SK-N-SH treated with all-trans-retinoic acid at 6 μM for 48 hours (cell line): ENCODE measurements around the gene ARID1B.

ENCODE experiments used
- ATAC-seq: fragments of 200-7000 bp; cut with Tn5 transposase; 3 replicates; pipeline ENCODE4 v1.9.1; 2020; ENCODE audit warnings: mild to moderate bottlenecking, moderate library complexity
- CSDC2 ChIP-seq: fragments of 250-450 bp; sonication (Bioruptor Pico); IDR thresholded peaks from 2 replicates; pipeline ENCODE4 v1.5.0; 2020; ENCODE audit warnings: mild to moderate bottlenecking, moderate library complexity
- GLIS3 ChIP-seq: fragments of 250-450 bp; sonication (Bioruptor Pico); IDR thresholded peaks from 2 replicates; pipeline ENCODE4 v1.5.0; 2020; ENCODE audit warnings: mild to moderate bottlenecking, moderate library complexity
- ISL1 ChIP-seq: fragments of 250-450 bp; sonication (Bioruptor Pico); IDR thresholded peaks from 2 replicates; pipeline ENCODE4 v2.1.2; 2022; ENCODE audit warnings: mild to moderate bottlenecking, moderate library complexity
- OSR1 ChIP-seq: fragments of 250-450 bp; sonication (Bioruptor Pico); IDR thresholded peaks from 2 replicates; pipeline ENCODE4 v1.8.0; 2022; ENCODE audit warnings: moderate library complexity, mild to moderate bottlenecking, inconsistent platforms
- SNAI2 ChIP-seq: fragments of 250-450 bp; sonication (Bioruptor Pico); IDR thresholded peaks from 2 replicates; pipeline ENCODE4 v1.5.0; 2020; ENCODE audit warnings: mild to moderate bottlenecking, moderate library complexity
- TCF4 ChIP-seq: fragments of 250-450 bp; sonication (Bioruptor Pico); IDR thresholded peaks from 2 replicates; pipeline ENCODE4 v1.8.0; 2021; ENCODE audit warnings: mild to moderate bottlenecking, moderate library complexity, borderline replicate concordance
- ZC3H10 ChIP-seq: fragments of 250-450 bp; sonication (Bioruptor Pico); IDR thresholded peaks from 2 replicates; pipeline ENCODE4 v1.5.1; 2021; ENCODE audit warnings: mild to moderate bottlenecking, moderate library complexity
- ZFP3 ChIP-seq: fragments of 250-450 bp; sonication (Bioruptor Pico); IDR thresholded peaks from 2 replicates; pipeline ENCODE4 v1.5.0; 2020; ENCODE audit warnings: mild to moderate bottlenecking, moderate library complexity
- TF ChIP-seq, protein P1 (sequence below): fragments of 250-450 bp; sonication (Bioruptor Pico); IDR thresholded peaks from 2 replicates; pipeline ENCODE4 v1.8.0; 2021; ENCODE audit warnings: low read depth, mild to moderate bottlenecking, moderate library complexity, borderline replicate concordance
- TF ChIP-seq, protein P2 (sequence below): fragments of 250-450 bp; sonication (Bioruptor Pico); IDR thresholded peaks from 2 replicates; pipeline ENCODE4 v1.5.1; 2021; ENCODE audit warnings: mild to moderate bottlenecking, moderate library complexity
- TF ChIP-seq, protein P3 (sequence below): fragments of 250-450 bp; sonication (Bioruptor Pico); IDR thresholded peaks from 2 replicates; pipeline ENCODE4 v1.8.0; 2020; ENCODE audit warnings: mild to moderate bottlenecking, moderate library complexity, borderline replicate concordance
- TF ChIP-seq, protein P4 (sequence below): fragments of 250-450 bp; sonication (Bioruptor Pico); IDR thresholded peaks from 2 replicates; pipeline ENCODE4 v1.5.0; 2020; ENCODE audit warnings: mild to moderate bottlenecking, moderate library complexity

Gene ARID1B

DNA sequence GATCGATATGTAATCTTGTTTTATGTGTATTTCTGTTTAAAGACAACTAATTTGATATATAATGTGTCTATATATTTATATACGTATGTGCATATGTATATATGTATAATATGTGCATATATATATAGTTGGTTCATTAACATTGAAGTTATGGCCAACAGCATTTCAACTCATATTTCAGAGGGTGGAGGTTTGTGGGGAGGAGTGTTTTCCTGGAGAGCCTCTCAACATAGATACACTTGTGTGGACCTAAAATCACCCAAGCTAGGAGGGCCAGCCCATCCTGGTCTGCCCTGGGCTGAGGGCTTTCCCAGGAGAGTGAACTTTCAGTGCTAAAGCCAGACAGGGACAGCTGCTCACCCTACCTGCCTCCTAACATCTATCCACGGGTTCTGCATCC, 477.4 kb downstream of the ARID1B start (continued):
- TF ChIP-seq, protein P1, sequence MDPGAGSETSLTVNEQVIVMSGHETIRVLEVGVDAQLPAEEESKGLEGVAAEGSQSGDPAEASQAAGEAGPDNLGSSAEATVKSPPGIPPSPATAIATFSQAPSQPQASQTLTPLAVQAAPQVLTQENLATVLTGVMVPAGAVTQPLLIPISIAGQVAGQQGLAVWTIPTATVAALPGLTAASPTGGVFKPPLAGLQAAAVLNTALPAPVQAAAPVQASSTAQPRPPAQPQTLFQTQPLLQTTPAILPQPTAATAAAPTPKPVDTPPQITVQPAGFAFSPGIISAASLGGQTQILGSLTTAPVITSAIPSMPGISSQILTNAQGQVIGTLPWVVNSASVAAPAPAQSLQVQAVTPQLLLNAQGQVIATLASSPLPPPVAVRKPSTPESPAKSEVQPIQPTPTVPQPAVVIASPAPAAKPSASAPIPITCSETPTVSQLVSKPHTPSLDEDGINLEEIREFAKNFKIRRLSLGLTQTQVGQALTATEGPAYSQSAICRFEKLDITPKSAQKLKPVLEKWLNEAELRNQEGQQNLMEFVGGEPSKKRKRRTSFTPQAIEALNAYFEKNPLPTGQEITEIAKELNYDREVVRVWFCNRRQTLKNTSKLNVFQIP (CRISPR knock-in tag): no peak
- TF ChIP-seq ZC3H10 (CRISPR knock-in tag) (no peak), ISL1 (no peak), TCF4 (no peak)

DNA sequence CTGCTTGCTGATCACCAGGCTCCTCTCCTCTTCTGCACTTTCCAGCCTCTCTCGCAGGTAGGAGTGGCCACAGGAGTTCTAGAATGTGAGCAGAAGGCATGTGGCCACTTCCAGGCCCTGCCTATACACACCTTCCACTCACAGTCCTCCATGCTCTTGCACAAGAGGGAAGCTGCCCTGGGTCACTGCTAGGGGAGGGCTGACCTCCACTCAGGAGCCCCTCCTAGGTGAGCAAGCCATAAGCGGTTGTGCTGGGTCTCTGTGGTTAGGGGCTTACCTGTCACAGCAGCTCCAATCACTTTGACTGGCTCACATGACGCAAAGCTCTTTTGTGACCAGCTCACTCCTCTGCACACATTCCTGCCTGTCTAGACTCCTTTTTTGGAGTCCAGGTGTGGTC, 477.9 kb downstream of the ARID1B start:
- no peak for TF ChIP-seq OSR1 (CRISPR knock-in tag)
- TF ChIP-seq CSDC2 (CRISPR knock-in tag): no peak
- TF ChIP-seq, all 23 proteins: peak for 0
- no peak for ATAC-seq

DNA sequence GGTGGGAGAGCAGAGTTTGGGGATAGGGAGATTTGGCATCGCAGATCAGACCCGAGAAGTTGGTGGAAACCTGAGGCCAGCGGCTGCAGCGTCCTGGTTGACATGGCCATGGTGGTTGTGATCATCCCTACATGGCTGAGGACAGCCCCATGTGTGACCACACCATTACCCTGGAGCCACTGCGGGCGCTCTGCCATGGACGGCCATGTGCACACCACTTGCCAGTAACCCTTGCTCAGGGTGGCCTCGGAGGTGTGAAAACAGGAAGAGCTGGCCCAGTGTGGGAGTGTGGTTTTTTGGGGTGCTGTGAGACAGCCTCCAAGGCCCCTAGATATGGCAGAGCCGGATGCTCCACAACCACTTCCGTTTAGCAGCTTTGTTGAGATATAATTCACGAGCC, 481.7 kb downstream of the ARID1B start:
- no peak for ATAC-seq
- TF ChIP-seq ZFP3 (CRISPR knock-in tag) (no peak), SNAI2 (CRISPR knock-in tag) (no peak)
- TF ChIP-seq, protein P2, sequence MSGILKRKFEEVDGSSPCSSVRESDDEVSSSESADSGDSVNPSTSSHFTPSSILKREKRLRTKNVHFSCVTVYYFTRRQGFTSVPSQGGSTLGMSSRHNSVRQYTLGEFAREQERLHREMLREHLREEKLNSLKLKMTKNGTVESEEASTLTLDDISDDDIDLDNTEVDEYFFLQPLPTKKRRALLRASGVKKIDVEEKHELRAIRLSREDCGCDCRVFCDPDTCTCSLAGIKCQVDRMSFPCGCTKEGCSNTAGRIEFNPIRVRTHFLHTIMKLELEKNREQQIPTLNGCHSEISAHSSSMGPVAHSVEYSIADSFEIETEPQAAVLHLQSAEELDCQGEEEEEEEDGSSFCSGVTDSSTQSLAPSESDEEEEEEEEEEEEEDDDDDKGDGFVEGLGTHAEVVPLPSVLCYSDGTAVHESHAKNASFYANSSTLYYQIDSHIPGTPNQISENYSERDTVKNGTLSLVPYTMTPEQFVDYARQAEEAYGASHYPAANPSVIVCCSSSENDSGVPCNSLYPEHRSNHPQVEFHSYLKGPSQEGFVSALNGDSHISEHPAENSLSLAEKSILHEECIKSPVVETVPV (CRISPR knock-in tag): no peak

DNA sequence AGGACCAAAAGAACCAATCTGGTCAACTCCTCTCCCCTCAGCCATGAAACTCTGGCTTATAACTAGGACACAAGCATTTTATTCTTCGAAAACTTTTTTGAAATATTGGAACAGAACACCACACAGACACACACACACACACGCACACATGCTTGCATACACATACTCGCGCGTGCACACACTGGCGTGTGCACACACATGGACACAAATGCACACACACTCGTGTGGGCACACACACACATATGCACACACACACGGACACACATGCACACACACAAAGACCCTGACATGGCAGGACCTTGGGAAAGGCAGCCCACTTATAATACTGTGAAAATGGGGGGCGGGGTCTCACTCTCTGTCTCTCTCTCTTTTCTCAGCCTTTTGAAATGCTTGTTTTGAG, 482.3 kb downstream of the ARID1B start:
- TF ChIP-seq ZC3H10 (CRISPR knock-in tag) (no peak), GLIS3 (CRISPR knock-in tag) (no peak)
- TF ChIP-seq, protein P3, sequence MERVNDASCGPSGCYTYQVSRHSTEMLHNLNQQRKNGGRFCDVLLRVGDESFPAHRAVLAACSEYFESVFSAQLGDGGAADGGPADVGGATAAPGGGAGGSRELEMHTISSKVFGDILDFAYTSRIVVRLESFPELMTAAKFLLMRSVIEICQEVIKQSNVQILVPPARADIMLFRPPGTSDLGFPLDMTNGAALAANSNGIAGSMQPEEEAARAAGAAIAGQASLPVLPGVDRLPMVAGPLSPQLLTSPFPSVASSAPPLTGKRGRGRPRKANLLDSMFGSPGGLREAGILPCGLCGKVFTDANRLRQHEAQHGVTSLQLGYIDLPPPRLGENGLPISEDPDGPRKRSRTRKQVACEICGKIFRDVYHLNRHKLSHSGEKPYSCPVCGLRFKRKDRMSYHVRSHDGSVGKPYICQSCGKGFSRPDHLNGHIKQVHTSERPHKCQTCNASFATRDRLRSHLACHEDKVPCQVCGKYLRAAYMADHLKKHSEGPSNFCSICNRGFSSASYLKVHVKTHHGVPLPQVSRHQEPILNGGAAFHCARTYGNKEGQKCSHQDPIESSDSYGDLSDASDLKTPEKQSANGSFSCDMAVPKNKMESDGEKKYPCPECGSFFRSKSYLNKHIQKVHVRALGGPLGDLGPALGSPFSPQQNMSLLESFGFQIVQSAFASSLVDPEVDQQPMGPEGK (CRISPR knock-in tag): no peak
- TF ChIP-seq, protein P4, sequence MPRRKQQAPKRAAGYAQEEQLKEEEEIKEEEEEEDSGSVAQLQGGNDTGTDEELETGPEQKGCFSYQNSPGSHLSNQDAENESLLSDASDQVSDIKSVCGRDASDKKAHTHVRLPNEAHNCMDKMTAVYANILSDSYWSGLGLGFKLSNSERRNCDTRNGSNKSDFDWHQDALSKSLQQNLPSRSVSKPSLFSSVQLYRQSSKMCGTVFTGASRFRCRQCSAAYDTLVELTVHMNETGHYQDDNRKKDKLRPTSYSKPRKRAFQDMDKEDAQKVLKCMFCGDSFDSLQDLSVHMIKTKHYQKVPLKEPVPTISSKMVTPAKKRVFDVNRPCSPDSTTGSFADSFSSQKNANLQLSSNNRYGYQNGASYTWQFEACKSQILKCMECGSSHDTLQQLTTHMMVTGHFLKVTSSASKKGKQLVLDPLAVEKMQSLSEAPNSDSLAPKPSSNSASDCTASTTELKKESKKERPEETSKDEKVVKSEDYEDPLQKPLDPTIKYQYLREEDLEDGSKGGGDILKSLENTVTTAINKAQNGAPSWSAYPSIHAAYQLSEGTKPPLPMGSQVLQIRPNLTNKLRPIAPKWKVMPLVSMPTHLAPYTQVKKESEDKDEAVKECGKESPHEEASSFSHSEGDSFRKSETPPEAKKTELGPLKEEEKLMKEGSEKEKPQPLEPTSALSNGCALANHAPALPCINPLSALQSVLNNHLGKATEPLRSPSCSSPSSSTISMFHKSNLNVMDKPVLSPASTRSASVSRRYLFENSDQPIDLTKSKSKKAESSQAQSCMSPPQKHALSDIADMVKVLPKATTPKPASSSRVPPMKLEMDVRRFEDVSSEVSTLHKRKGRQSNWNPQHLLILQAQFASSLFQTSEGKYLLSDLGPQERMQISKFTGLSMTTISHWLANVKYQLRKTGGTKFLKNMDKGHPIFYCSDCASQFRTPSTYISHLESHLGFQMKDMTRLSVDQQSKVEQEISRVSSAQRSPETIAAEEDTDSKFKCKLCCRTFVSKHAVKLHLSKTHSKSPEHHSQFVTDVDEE (CRISPR knock-in tag): no peak
- no peak for ATAC-seq
